ENCODE measurements around the gene BET1L.

BET1L gene

DNA sequence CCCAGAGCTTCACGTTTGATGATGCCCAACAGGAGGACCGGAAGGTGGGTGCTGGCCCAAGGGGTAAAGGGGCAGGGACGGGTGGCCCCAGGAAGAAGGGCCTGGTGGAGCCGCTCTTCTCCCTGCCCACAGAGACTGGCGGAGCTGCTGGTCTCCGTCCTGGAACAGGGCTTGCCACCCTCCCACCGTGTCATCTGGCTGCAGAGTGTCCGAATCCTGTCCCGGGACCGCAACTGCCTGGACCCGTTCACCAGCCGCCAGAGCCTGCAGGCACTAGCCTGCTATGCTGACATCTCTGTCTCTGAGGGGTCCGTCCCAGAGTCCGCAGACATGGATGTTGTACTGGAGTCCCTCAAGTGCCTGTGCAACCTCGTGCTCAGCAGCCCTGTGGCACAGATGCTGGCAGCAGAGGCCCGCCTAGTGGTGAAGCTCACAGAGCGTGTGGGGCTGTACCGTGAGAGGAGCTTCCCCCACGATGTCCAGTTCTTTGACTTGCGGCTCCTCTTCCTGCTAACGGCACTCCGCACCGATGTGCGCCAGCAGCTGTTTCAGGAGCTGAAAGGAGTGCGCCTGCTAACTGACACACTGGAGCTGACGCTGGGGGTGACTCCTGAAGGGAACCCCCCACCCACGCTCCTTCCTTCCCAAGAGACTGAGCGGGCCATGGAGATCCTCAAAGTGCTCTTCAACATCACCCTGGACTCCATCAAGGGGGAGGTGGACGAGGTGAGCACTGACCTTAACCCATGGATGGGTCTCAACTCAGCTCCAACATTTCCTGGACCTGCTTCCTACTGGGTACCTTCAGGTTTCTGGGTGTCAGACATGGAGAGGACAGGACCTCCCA lies 2.3 kb upstream of the BET1L start:
- Mint-ChIP-seq H3K36me3 (ENCODE audit: low read depth) (peaks cover 41% of the 10 kb centered on the region), H3K27ac (peak overlapping the region; percentile 99), H3K27me3 (ENCODE audit: low read depth) (no peaks in the 10 kb centered on the region), H3K4me3 (peak overlapping the region; percentile 93), H3K9me3 (no peaks in the 10 kb centered on the region), H3K4me1 (ENCODE audit: low read depth) (peaks cover 16% of the 10 kb centered on the region)
- no peak for DNase-seq (ENCODE audit: low spot score)

DNA sequence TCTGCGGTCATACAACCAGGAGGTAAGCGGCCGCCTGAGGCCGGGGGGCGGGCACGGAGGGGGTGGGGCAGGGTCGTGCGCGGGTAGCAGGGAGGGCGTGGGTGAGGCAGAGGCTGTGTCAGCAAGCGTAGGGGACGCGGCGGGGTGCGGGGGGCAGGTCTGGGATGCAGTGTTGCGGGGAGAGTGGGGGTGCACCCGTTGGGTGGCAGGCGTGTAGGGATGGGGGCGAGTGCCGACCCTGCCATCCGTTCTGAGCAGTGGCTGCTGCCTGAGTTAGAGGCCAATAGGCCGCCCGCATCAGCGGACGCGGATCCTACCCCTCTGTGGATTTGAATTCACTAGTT lies 1.7 kb upstream of the BET1L start:
- no peak for DNase-seq (ENCODE audit: low spot score)
- Mint-ChIP-seq H3K4me3 (peak overlapping the region; percentile 93), H3K27me3 (ENCODE audit: low read depth) (no peaks in the 10 kb centered on the region), H3K9me3 (no peaks in the 10 kb centered on the region), H3K27ac (peak overlapping the region; percentile 99), H3K4me1 (ENCODE audit: low read depth) (peaks cover 17% of the 10 kb centered on the region), H3K36me3 (ENCODE audit: low read depth) (peaks cover 42% of the 10 kb centered on the region)

DNA sequence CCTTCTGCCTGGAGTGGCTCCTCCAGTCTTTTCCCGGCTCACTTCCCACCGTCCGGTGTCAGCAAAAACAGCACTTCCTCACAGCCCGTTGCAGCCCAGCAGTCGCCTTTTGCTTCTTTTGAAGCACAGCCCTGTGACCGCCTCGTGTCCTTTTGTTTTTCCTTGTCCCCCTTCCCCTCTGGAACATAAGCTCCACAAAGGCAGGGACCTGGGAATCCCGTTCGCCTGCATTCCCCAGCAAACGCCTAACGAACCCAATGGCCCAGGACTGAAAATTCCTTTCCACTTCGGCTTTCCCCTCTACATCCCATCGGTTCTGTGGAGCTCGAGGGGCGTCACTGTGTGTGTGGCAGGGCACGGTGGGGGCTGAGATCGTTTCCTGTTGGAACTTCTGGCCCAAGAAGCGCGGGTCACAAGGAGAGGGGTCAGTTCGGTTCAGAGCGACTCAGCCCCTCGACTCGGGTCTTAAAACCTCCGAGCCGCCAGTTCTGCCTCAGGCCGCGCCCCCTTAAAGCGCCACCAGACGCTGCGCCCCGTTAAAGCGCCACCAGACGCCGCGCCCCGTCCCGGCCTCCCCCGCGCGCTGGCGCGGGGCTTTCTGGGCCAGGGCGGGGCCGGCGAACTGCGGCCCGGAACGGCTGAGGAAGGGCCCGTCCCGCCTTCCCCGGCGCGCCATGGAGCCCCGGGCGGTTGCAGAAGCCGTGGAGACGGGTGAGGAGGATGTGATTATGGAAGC lies 1.1 kb upstream of the BET1L start:
- H3K27ac Mint-ChIP-seq: peak overlapping the region; percentile 99
- H3K4me1 Mint-ChIP-seq (ENCODE audit: low read depth): peaks cover 20% of the 10 kb centered on the region
- DNase-seq (ENCODE audit: low spot score): peak; percentile 86
- no peaks in the 10 kb centered on the region for H3K9me3 Mint-ChIP-seq
- H3K27me3 Mint-ChIP-seq (ENCODE audit: low read depth): no peaks in the 10 kb centered on the region
- peak overlapping the region; percentile 93 for H3K4me3 Mint-ChIP-seq
- peaks cover 43% of the 10 kb centered on the region for H3K36me3 Mint-ChIP-seq (ENCODE audit: low read depth)

GRCh38 chr11:207863-208180 lies 623 bp upstream of the BET1L start:
- peaks cover 25% of the 10 kb centered on the region for H3K4me1 Mint-ChIP-seq (ENCODE audit: low read depth)
- DNase-seq (ENCODE audit: low spot score): no peak
- peak overlapping the region; percentile 93 for H3K4me3 Mint-ChIP-seq

GRCh38 chr11:206526-207207 lies 532 bp downstream of the BET1L start:
- H3K36me3 Mint-ChIP-seq (ENCODE audit: low read depth): peaks cover 42% of the 10 kb centered on the region

More at GRCh38 chr11:207863-208180, 623 bp upstream of the BET1L start:
- Mint-ChIP-seq H3K27me3 (ENCODE audit: low read depth) (no peaks in the 10 kb centered on the region), H3K9me3 (no peaks in the 10 kb centered on the region), H3K27ac (peak overlapping the region; percentile 99), H3K36me3 (ENCODE audit: low read depth) (peaks cover 44% of the 10 kb centered on the region)

DNA sequence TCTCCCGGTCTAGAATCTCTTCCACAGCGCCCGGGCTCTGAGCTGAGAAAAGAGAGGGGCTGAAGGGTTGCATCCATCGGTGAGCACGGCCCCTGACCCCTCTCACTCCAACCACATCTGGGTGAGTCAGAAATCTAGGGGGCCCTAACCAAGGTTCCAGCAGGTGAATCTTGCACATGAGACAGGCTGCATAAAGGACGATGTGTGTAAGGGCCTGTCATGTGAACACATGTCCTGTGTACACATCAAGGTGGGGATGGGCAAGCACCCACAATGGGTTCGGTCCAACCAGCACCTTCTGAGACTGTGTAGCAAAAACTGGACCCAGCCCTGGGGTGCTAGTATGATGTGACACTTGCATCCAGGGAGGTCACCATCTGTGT lies 1.2 kb downstream of the BET1L start:
- H3K4me3 Mint-ChIP-seq: peak overlapping the region; percentile 93
- H3K27ac Mint-ChIP-seq: peak overlapping the region; percentile 99
- H3K9me3 Mint-ChIP-seq: no peaks in the 10 kb centered on the region
- H3K4me1 Mint-ChIP-seq (ENCODE audit: low read depth): peaks cover 37% of the 10 kb centered on the region
- no peaks in the 10 kb centered on the region for H3K27me3 Mint-ChIP-seq (ENCODE audit: low read depth)
- peaks cover 35% of the 10 kb centered on the region for H3K36me3 Mint-ChIP-seq (ENCODE audit: low read depth)
- DNase-seq (ENCODE audit: low spot score): no peak

More at GRCh38 chr11:206526-207207, 532 bp downstream of the BET1L start:
- Mint-ChIP-seq H3K27me3 (ENCODE audit: low read depth) (no peaks in the 10 kb centered on the region), H3K27ac (peak overlapping the region; percentile 99), H3K4me1 (ENCODE audit: low read depth) (peaks cover 35% of the 10 kb centered on the region), H3K9me3 (no peaks in the 10 kb centered on the region), H3K4me3 (peak overlapping the region; percentile 93)
- DNase-seq (ENCODE audit: low spot score): no peak

GRCh38 chr11:205221-206001 lies 1.8 kb downstream of the BET1L start:
- Mint-ChIP-seq H3K4me1 (ENCODE audit: low read depth) (peaks cover 38% of the 10 kb centered on the region), H3K4me3 (peak overlapping the region; percentile 93), H3K9me3 (no peaks in the 10 kb centered on the region), H3K27me3 (ENCODE audit: low read depth) (no peaks in the 10 kb centered on the region), H3K27ac (peak overlapping the region; percentile 7), H3K36me3 (ENCODE audit: low read depth) (peaks cover 29% of the 10 kb centered on the region)
- no peak for DNase-seq (ENCODE audit: low spot score)

DNA sequence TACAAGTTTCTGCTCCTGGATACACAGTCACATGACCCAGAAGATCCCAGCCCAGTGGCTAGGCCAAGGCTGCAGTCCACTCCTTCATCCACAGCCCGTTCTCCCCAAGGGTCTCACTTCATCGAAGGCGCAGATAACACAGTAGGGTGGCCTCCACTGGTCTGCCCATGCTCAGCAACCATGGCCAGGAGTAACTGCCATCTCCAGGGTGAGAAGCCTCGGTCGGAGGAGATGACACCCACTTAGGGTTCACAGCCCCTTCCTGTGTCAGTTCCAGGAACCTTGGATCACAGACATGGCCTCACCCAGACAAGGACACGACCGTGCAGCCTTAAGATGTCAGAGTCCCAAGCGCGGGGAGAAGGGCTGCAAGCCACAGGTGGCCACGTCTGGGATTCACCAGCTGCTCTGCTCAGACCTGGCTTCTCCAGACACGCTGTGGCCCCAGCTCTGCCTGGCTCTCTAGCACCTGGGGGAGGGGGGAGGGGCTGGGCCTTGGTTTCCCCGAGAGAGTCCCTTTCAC lies 2.6 kb downstream of the BET1L start:
- H3K27ac Mint-ChIP-seq: no peak overlapping the region
- no peaks in the 10 kb centered on the region for H3K9me3 Mint-ChIP-seq
- peaks cover 22% of the 10 kb centered on the region for H3K36me3 Mint-ChIP-seq (ENCODE audit: low read depth)

DNA sequence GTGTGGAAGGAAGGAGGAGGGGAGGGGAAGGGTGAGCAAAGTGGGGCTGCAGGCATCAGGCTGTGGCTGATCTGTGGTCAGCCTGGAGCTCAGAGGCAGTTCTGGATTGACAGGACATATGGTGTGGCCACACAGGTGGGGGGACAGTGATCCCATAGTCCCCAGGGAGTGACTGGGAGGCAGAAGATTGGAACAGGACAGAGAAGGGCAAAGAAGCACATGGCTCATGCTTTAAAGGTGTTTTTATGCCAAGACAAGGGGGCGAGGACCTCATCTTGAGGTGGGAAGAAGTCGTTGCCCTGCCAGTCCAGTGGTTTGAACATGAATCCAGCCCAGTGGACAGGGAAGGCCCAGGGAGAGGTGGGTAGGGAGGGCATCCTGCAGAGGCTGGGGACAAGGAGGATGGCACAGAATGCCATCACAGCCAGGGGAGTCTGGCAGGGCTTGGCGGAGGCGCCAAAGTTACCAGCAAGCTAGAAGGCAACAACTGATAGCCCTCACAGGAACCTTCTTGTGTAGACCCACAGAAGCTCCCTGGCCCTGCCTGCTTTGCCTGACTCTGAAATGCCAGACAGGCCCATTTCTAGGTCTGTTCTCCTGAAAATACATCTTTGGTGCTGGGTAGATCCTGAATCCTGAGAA lies 3.1 kb downstream of the BET1L start:
- peaks cover 33% of the 10 kb centered on the region for H3K4me1 Mint-ChIP-seq (ENCODE audit: low read depth)
- no peak overlapping the region for H3K4me3 Mint-ChIP-seq
- H3K27me3 Mint-ChIP-seq (ENCODE audit: low read depth): no peaks in the 10 kb centered on the region
- no peak for DNase-seq (ENCODE audit: low spot score)
- no peak overlapping the region for H3K27ac Mint-ChIP-seq
- H3K36me3 Mint-ChIP-seq (ENCODE audit: low read depth): peaks cover 20% of the 10 kb centered on the region
- H3K9me3 Mint-ChIP-seq: no peaks in the 10 kb centered on the region

More for the DNA sequence above, 2.6 kb downstream of the BET1L start:
- H3K27me3 Mint-ChIP-seq (ENCODE audit: low read depth): no peaks in the 10 kb centered on the region
- no peak overlapping the region for H3K4me3 Mint-ChIP-seq
- no peak for DNase-seq (ENCODE audit: low spot score)
- peaks cover 34% of the 10 kb centered on the region for H3K4me1 Mint-ChIP-seq (ENCODE audit: low read depth)

DNA sequence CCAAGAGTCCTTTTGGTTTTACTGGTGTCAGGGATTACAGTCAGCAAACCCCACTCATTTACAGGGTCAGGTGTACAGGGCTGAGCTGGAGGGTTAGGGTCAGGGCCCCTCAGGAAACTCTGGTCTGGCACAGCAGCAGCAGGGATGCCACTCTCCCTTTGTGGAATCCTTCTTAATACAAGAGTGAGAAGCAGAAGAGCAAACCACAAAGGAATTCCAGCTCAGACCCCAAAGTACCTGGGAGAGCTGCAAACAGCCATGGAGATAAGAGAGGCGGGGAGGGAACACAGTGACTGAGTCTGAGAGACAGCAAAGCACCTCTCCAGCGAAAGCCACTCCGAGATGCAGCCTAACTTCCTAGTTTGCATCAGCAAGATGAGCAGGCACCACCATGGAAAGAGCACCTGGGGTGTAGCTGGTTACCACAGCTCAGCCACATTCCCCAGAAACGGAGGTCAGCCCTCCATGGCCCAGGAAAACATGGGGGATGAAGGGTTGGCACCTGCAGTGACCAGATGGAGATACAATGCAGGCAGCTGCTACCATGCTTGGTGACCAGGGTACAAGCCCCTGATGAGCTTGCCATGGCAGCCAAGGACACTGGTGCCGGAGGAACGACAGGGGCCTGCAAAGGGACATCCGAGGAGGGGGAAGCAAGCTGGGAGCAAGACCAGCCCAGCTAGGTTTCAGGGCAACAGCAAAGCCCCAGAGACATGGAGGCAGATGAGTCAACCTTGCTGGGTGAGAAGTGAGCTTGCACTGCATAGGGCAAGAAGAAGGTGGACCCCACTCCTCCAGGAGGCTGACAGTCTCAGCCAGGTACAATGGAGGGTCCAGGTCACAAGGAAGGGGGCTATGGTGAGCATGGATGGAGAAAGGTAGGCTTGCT lies 3.9 kb downstream of the BET1L start:
- Mint-ChIP-seq H3K36me3 (ENCODE audit: low read depth) (peaks cover 20% of the 10 kb centered on the region), H3K4me3 (peak overlapping the region; percentile 17), H3K9me3 (no peaks in the 10 kb centered on the region), H3K27me3 (ENCODE audit: low read depth) (no peaks in the 10 kb centered on the region), H3K27ac (peak overlapping the region; percentile 59), H3K4me1 (ENCODE audit: low read depth) (peaks cover 33% of the 10 kb centered on the region)
- DNase-seq (ENCODE audit: low spot score): no peak

DNA sequence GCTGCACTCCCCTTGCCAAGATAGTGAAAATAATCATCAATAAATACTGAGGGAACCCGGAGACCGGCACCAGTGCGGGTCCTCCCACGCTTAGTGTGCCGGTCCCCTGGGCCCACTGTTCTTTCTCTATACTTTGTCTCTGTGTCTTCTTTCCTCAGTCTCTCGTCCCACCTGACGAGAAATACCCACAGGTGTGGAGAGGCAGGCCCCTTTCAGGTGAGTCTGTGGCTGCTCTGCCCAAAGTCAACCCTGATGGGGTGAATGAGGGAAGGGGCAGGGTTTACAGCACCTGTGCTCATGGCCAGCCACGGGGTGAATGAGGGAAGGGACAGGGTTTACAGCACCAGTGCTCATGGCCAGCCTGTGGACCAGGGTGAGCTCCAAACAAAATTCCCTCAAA lies 4.7 kb downstream of the BET1L start:
- H3K4me1 Mint-ChIP-seq (ENCODE audit: low read depth): peaks cover 33% of the 10 kb centered on the region
- peak overlapping the region; percentile 86 for H3K27ac Mint-ChIP-seq
- DNase-seq (ENCODE audit: low spot score): no peak
- H3K4me3 Mint-ChIP-seq: peak overlapping the region; percentile 40
- no peaks in the 10 kb centered on the region for H3K9me3 Mint-ChIP-seq
- peaks cover 20% of the 10 kb centered on the region for H3K36me3 Mint-ChIP-seq (ENCODE audit: low read depth)
- H3K27me3 Mint-ChIP-seq (ENCODE audit: low read depth): no peaks in the 10 kb centered on the region

- H3K4me1 Mint-ChIP-seq (ENCODE audit: low read depth): peaks cover 33% of the 10 kb centered on the region
- H3K27ac Mint-ChIP-seq: peak overlapping the region; percentile 86
- peaks cover 19% of the 10 kb centered on the region for H3K36me3 Mint-ChIP-seq (ENCODE audit: low read depth)
- DNase-seq (ENCODE audit: low spot score): no peak
- H3K4me3 Mint-ChIP-seq: peak overlapping the region; percentile 40
- H3K9me3 Mint-ChIP-seq: no peaks in the 10 kb centered on the region
- H3K27me3 Mint-ChIP-seq (ENCODE audit: low read depth): no peaks in the 10 kb centered on the region
Measured at GRCh38 chr11:201966-202365, 5.2 kb downstream of the BET1L start.
